ENCODE measurements around the gene RUFY1. TPM values are rescaled to one million over a fixed set of nuclear protein-coding genes. Genes with fewer than 3 reads are reported as not detected.

The RUFY1 gene
- total RNA-seq, 1 experiment from 2014 or later, result 41.4 TPM

DNA sequence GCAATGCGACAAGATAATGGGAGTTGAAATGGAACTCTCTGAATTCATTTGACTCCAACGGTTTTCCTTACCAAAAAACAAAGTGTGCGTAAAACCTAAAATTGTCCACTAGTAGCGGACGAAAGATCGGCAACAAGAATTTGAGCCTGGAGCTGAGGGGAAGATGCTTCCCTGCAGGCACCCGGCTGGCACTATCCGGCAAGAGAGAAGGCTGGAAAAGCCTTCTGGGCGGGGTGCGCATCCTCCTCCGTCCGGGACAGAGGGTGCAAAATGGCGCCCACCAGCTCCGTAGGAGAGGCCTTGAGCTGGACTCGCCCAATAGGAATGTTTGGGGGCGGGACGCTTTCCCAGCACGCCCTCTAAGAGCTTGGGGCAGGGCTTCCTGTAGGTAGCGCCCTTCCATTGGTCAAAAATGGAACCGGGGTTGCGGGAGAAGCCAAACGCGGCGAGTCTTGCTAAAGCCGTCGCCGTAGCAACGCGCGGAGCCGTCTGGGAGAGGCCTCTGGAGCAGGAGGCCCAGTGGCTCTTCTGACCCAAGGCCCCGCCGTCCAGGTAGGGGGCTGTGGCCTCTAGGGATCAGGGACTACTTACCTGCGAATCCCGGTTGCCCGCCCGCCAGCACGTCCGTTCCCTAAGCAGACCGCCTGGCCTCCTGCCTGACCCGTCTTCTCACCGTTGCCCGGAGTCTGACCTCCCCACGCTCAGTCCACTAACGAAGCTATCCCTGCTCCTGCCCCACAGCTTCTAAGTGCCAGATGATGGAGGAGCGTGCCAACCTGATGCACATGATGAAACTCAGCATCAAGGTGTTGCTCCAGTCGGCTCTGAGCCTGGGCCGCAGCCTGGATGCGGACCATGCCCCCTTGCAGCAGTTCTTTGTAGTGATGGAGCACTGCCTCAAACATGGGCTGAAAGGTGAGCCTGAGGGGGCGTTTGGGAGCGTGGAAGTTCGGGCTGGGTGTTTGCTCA is 9.2 kb downstream of the RUFY1 start:
- CTCF ChIA-PET, result no interaction called here
- Histone ChIP-seq H3K9me3 (ENCODE audit: low read depth, low read length, poor library complexity, severe bottlenecking) (no peaks in the 10 kb centered on the region), H3K27me3 (replicated peaks; ENCODE audit: insufficient read depth, low read depth, low read length, poor library complexity) (no peaks in the 10 kb centered on the region), H3K4me1 (ENCODE audit: insufficient read depth, low read length, poor library complexity, severe bottlenecking) (no peaks in the 10 kb centered on the region), H3K36me3 (ENCODE audit: insufficient read depth, low read length, poor library complexity, severe bottlenecking) (peaks cover 18% of the 10 kb centered on the region), H3K4me3 (ENCODE audit: low read depth, low read length, poor library complexity, severe bottlenecking) (peak overlapping the region; percentile 96), H3K27ac (ENCODE audit: low read depth, low read length, poor library complexity, severe bottlenecking) (peak overlapping the region; percentile 73)
- BruUV-seq (replicated peaks), result no TSS peak
- peak; percentile 98 for DNase-seq (ENCODE audit: low spot score)
- POLR2A ChIA-PET (ENCODE audit: low non-redundant PET), result interaction anchor here (0.5 to 1.0 kb wide), 2 partner anchors 64 to 96 kb away, joined by 6 to 7 read pairs; partner anchors contain the start of gene HNRNPH1
- TF ChIP-seq EZH2 (IDR thresholded peaks at IDR 0.05; ENCODE audit: borderline replicate concordance, low read depth, low read length, poor library complexity, severe bottlenecking) (no peak), CTCF (conservative IDR thresholded peaks at IDR 0.05; ENCODE audit: low read depth, low read length) (no peak)
- intact Hi-C loops (cut with micrococcal nuclease; ENCODE audit: unreplicated experiment), result no loop called here

DNA sequence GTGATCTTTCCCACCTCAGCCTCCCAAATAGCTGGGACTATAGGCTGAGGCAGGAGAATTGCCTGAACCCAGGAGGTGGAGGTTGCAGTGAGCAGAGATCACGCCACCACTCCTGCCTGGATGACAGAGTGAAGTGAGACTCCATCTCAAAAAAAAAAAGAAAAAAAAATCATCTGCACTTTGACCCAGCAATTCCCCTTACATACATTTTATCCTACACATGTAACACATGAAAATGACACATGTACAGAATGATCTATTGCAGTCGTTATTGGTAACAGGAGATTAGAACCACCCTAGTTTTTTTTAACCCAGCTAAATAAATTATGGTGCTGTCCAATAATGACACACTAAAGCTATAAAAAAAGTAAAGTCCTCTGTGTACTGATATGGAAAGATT is 14.2 kb downstream of the RUFY1 start:
- Histone ChIP-seq H3K36me3 (ENCODE audit: insufficient read depth, low read length, poor library complexity, severe bottlenecking) (peaks cover 46% of the 10 kb centered on the region), H3K9me3 (ENCODE audit: low read depth, low read length, poor library complexity, severe bottlenecking) (no peaks in the 10 kb centered on the region), H3K27me3 (replicated peaks; ENCODE audit: insufficient read depth, low read depth, low read length, poor library complexity) (no peaks in the 10 kb centered on the region), H3K4me1 (ENCODE audit: insufficient read depth, low read length, poor library complexity, severe bottlenecking) (no peaks in the 10 kb centered on the region), H3K27ac (ENCODE audit: low read depth, low read length, poor library complexity, severe bottlenecking) (no peak overlapping the region), H3K4me3 (ENCODE audit: low read depth, low read length, poor library complexity, severe bottlenecking) (no peak overlapping the region)
- ChIA-PET CTCF (no interaction called here), POLR2A (ENCODE audit: low non-redundant PET) (no interaction called here)
- intact Hi-C loops (cut with micrococcal nuclease; ENCODE audit: unreplicated experiment), result no loop called here
- BruUV-seq (replicated peaks), result no TSS peak
- no peak for DNase-seq (ENCODE audit: low spot score)
- TF ChIP-seq CTCF (conservative IDR thresholded peaks at IDR 0.05; ENCODE audit: low read depth, low read length) (no peak), EZH2 (IDR thresholded peaks at IDR 0.05; ENCODE audit: borderline replicate concordance, low read depth, low read length, poor library complexity, severe bottlenecking) (no peak)

DNA sequence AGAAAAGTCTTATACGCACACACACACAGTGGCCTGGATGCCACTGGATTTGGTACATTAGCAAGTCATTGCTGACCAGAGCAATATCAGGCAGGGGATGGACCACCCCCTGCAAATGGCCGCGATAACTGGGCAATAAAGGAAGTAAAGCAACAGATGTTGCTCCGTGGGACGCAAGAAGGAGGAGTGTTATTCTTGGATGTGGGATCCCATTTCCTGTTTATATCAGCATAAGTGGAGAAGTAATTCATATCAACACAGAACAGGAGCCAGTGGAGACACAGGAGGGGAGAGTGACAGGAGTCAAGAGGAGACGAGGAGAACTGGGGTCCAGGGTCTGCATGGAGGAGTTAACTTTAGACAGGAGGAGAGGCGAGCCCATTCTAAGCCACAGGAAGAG is 18.4 kb downstream of the RUFY1 start:
- CTCF ChIA-PET, result no interaction called here
- intact Hi-C loops (cut with micrococcal nuclease; ENCODE audit: unreplicated experiment), result no loop called here
- no peak overlapping the region for H3K4me3 ChIP-seq (ENCODE audit: low read depth, low read length, poor library complexity, severe bottlenecking)
- DNase-seq (ENCODE audit: low spot score), result no peak
- peaks cover 55% of the 10 kb centered on the region for H3K36me3 ChIP-seq (ENCODE audit: insufficient read depth, low read length, poor library complexity, severe bottlenecking)
- no peaks in the 10 kb centered on the region for H3K9me3 ChIP-seq (ENCODE audit: low read depth, low read length, poor library complexity, severe bottlenecking)
- TF ChIP-seq EZH2 (IDR thresholded peaks at IDR 0.05; ENCODE audit: borderline replicate concordance, low read depth, low read length, poor library complexity, severe bottlenecking), result no peak
- TF ChIP-seq CTCF (conservative IDR thresholded peaks at IDR 0.05; ENCODE audit: low read depth, low read length), result no peak
- H3K27me3 ChIP-seq (replicated peaks; ENCODE audit: insufficient read depth, low read depth, low read length, poor library complexity), result no peaks in the 10 kb centered on the region
- POLR2A ChIA-PET (ENCODE audit: low non-redundant PET), result no interaction called here
- BruUV-seq (replicated peaks), result no TSS peak
- no peak overlapping the region for H3K27ac ChIP-seq (ENCODE audit: low read depth, low read length, poor library complexity, severe bottlenecking)
- no peaks in the 10 kb centered on the region for H3K4me1 ChIP-seq (ENCODE audit: insufficient read depth, low read length, poor library complexity, severe bottlenecking)

Data from A673 (cell line).